ENCODE data around the gene ACTRT2. TPM values are rescaled to one million over a fixed set of nuclear protein-coding genes. Genes with fewer than 3 reads are reported as not detected.

Gene ACTRT2
- total and polyA plus RNA-seq, 2 donors (not counting 3 experiments of a cell fraction or from before 2014, with no cell fraction given): not detected

GRCh38 chr1:2973601-2974593 lies 47.4 kb upstream of the ACTRT2 start:
- CTCF ChIA-PET: no interaction called here
- Histone ChIP-seq H3K36me3 (ENCODE audit: control insufficient read depth in 2 of 2, extremely low read depth in 1 of 2, insufficient read depth in 2 of 2, low read length in 2 of 2) (no peaks in the 10 kb centered on the region), H3K9ac (replicated peaks; ENCODE audit: extremely low read depth, insufficient read depth, low read length) (no peak overlapping the region), H3K27ac (ENCODE audit: insufficient read depth, low read depth, low read length) (no peak overlapping the region), H3K27me3 (ENCODE audit: control insufficient read depth in 2 of 2, insufficient read depth in 2 of 2, low read length in 2 of 2) (no peaks in the 10 kb centered on the region), H2AFZ (ENCODE audit: low read depth, low read length) (no peak overlapping the region), H4K20me1 (replicated peaks; ENCODE audit: control insufficient read depth, extremely low read depth, insufficient read depth, low read length) (no peaks in the 10 kb centered on the region), H3K4me1 (ENCODE audit: control insufficient read depth, extremely low read depth, insufficient read depth, low read length) (no peaks in the 10 kb centered on the region), H3K4me2 (ENCODE audit: insufficient read depth, low read length) (no peak overlapping the region), H3K9me3 (replicated peaks; ENCODE audit: control insufficient read depth, insufficient read depth, low read length) (no peaks in the 10 kb centered on the region), H3K4me3 (replicated peaks in 1 of 3; ENCODE audit: insufficient read depth in 1 of 3, low read depth in 1 of 3, low read length in 3 of 3) (no peak overlapping the region), H3K9me1 (replicated peaks; ENCODE audit: control insufficient read depth, extremely low read depth, insufficient read depth, low read length) (no peaks in the 10 kb centered on the region), H3K79me2 (ENCODE audit: control insufficient read depth, insufficient read depth, low read length) (no peaks in the 10 kb centered on the region)
- FAIRE-seq: no peak
- dilution Hi-C loops (cut with MboI; ENCODE audit: extremely low pct_ligation_motif_present, low sequenced_read_pairs): no loop called here
- TF ChIP-seq MYC (IDR thresholded peaks at IDR 0.05; ENCODE audit: low read depth, low read length) (no peak), POLR2A (IDR thresholded peaks at IDR 0.05; ENCODE audit: low read depth, low read length) (no peak), MAX (IDR thresholded peaks at IDR 0.05; ENCODE audit: insufficient read depth, insufficient read length) (no peak), POLR2AphosphoS5 (IDR thresholded peaks at IDR 0.05; ENCODE audit: insufficient read depth, low read depth, low read length) (no peak), FOS (IDR thresholded peaks at IDR 0.05; ENCODE audit: borderline replicate concordance, insufficient read depth, low read length) (no peak)
- POLR2A ChIA-PET: no interaction called here
- intact Hi-C loops (cut with micrococcal nuclease): no loop called here
- DNase-seq (ENCODE audit: low read depth, low spot score): no peak
- no TSS peak for BruUV-seq (replicated peaks)

DNA sequence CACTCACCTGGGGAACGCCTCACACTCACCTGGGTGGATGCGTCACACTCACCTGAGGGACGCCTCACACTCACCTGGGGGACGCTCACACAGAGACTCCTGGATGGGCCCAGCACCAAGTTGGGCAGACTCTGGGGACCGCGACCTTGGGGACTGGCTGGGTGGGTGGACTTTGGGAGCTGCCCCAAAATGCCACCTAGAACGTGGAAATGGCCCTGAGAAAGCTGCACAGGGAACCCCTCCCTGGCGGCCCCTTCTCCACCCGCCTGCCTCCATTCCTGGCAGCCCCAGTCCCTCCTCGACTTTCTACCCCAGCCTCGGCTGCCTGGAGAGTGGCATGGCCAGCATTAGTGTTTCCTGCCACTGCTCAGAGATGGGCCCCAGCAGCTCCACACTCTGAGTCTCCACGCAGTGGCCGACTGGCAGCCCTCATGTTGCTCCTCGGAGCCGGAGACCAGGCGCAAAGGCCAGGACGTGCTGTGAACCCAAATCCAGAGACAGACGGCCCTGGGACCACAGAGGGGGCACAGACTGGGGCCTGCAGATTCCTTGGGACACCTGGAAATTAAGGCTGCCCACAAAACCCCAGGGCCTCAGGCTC lies 46.5 kb upstream of the ACTRT2 start:
- H3K36me3 ChIP-seq (ENCODE audit: control insufficient read depth in 2 of 2, extremely low read depth in 1 of 2, insufficient read depth in 2 of 2, low read length in 2 of 2): no peaks in the 10 kb centered on the region
- H3K9ac ChIP-seq (replicated peaks; ENCODE audit: extremely low read depth, insufficient read depth, low read length): no peak overlapping the region
- no peak overlapping the region for H3K27ac ChIP-seq (ENCODE audit: insufficient read depth, low read depth, low read length)
- no peak for DNase-seq (ENCODE audit: low read depth, low spot score)
- no peak for TF ChIP-seq GATA2 (IDR thresholded peaks at IDR 0.05; ENCODE audit: insufficient read depth, insufficient read length, low read depth, low read length)
- no peak for TF ChIP-seq MAX (IDR thresholded peaks at IDR 0.05; ENCODE audit: insufficient read depth, insufficient read length)
- TF ChIP-seq, protein P1, sequence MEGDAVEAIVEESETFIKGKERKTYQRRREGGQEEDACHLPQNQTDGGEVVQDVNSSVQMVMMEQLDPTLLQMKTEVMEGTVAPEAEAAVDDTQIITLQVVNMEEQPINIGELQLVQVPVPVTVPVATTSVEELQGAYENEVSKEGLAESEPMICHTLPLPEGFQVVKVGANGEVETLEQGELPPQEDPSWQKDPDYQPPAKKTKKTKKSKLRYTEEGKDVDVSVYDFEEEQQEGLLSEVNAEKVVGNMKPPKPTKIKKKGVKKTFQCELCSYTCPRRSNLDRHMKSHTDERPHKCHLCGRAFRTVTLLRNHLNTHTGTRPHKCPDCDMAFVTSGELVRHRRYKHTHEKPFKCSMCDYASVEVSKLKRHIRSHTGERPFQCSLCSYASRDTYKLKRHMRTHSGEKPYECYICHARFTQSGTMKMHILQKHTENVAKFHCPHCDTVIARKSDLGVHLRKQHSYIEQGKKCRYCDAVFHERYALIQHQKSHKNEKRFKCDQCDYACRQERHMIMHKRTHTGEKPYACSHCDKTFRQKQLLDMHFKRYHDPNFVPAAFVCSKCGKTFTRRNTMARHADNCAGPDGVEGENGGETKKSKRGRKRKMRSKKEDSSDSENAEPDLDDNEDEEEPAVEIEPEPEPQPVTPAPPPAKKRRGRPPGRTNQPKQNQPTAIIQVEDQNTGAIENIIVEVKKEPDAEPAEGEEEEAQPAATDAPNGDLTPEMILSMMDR (IDR thresholded peaks at IDR 0.05; ENCODE audit: extremely low read depth in 1 of 2, insufficient read depth in 1 of 2, low read depth in 1 of 2, low read length in 2 of 2): no peak
- no peak for TF ChIP-seq EZH2 (IDR thresholded peaks at IDR 0.05; ENCODE audit: borderline replicate concordance, low read depth, low read length, severe bottlenecking)
- TF ChIP-seq MYC (IDR thresholded peaks at IDR 0.05; ENCODE audit: low read depth, low read length): no peak
- TF ChIP-seq POLR2AphosphoS5 (IDR thresholded peaks at IDR 0.05; ENCODE audit: insufficient read depth, low read depth, low read length): no peak
- TF ChIP-seq POLR2A (IDR thresholded peaks at IDR 0.05; ENCODE audit: low read depth, low read length): no peak
- TF ChIP-seq FOS (IDR thresholded peaks at IDR 0.05; ENCODE audit: borderline replicate concordance, insufficient read depth, low read length): no peak
- TF ChIP-seq JUN (IDR thresholded peaks at IDR 0.05; ENCODE audit: borderline replicate concordance, insufficient read depth, insufficient read length, low read depth): no peak
- CTCF ChIA-PET: no interaction called here
- no peaks in the 10 kb centered on the region for H3K9me3 ChIP-seq (replicated peaks; ENCODE audit: control insufficient read depth, insufficient read depth, low read length)
- no peaks in the 10 kb centered on the region for H3K79me2 ChIP-seq (ENCODE audit: control insufficient read depth, insufficient read depth, low read length)
- no peaks in the 10 kb centered on the region for H3K27me3 ChIP-seq (ENCODE audit: control insufficient read depth in 2 of 2, insufficient read depth in 2 of 2, low read length in 2 of 2)
- H3K4me1 ChIP-seq (ENCODE audit: control insufficient read depth, extremely low read depth, insufficient read depth, low read length): no peaks in the 10 kb centered on the region
- no peak overlapping the region for H3K4me3 ChIP-seq (replicated peaks in 1 of 3; ENCODE audit: insufficient read depth in 1 of 3, low read depth in 1 of 3, low read length in 3 of 3)
- intact Hi-C loops (cut with micrococcal nuclease): no loop called here
- no TSS peak for BruUV-seq (replicated peaks)
- POLR2A ChIA-PET: no interaction called here
- no peak overlapping the region for H2AFZ ChIP-seq (ENCODE audit: low read depth, low read length)
- H4K20me1 ChIP-seq (replicated peaks; ENCODE audit: control insufficient read depth, extremely low read depth, insufficient read depth, low read length): no peaks in the 10 kb centered on the region
- H3K4me2 ChIP-seq (ENCODE audit: insufficient read depth, low read length): no peak overlapping the region
- FAIRE-seq: no peak
- dilution Hi-C loops (cut with MboI; ENCODE audit: extremely low pct_ligation_motif_present, low sequenced_read_pairs): no loop called here
- no peaks in the 10 kb centered on the region for H3K9me1 ChIP-seq (replicated peaks; ENCODE audit: control insufficient read depth, extremely low read depth, insufficient read depth, low read length)

Measured in endothelial cell of umbilical vein (primary cell).